OCI-LY7 (cell line): ENCODE measurements around the gene CRIP1. TPM values are rescaled to one million over a fixed set of nuclear protein-coding genes. Genes with fewer than 3 reads are reported as not detected.

ENCODE experiments used
- BruUV-seq: library from RNA; stranded (reverse); fragments of 400-500 nt; replicated peaks from 2 replicates; lab custom pipeline; 2021; lab: Mats Ljungman, UMichigan
- CTCF ChIA-PET: fragments of 300-600 bp; sonication (Branson Sonifier 250); formaldehyde crosslinking; loops from one replicate; lab custom pipeline; 2022; ENCODE audit warnings: antibody characterized with exemption; ENCODE audit not compliant: unreplicated experiment; lab: Charles Lee
- POLR2A ChIA-PET: fragments of 300-600 bp; sonication (Branson Sonifier 250); formaldehyde crosslinking; loops from one replicate; lab custom pipeline; 2022; ENCODE audit warnings: antibody characterized with exemption; lab: Charles Lee
- DNase-seq: peaks from one replicate; pipeline ENCODE4 v3.0.0-alpha.2; 2015; ENCODE audit warnings: low spot score
- H2AFZ ChIP-seq: fragments of 200-600 bp; sonication (generic), shearing (Covaris generic); 2 replicates; pipeline ENCODE4 v1.6.1; 2014; ENCODE audit warnings: mild to moderate bottlenecking, antibody characterized with exemption, low read length, moderate library complexity
- H3K27ac ChIP-seq: fragments of 200-600 bp; sonication (generic); 2 replicates; pipeline ENCODE4 v1.5.1; 2014; ENCODE audit warnings: mixed run types, low read depth, mild to moderate bottlenecking, moderate library complexity, low read length, inconsistent platforms; ENCODE audit not compliant: poor library complexity, severe bottlenecking
- H3K36me3 ChIP-seq: fragments of 200-600 bp; sonication (generic); 2 replicates; pipeline ENCODE4 v1.6.1; 2014; ENCODE audit warnings: mild to moderate bottlenecking, antibody characterized with exemption, low read length, moderate library complexity, mixed read lengths; ENCODE audit not compliant: insufficient read depth
- H3K4me1 ChIP-seq: fragments of 200-600 bp; sonication (generic); 2 replicates; pipeline ENCODE4 v1.5.1; 2014; ENCODE audit warnings: mild to moderate bottlenecking, low read length; ENCODE audit not compliant: insufficient read depth, poor library complexity, severe bottlenecking
- H3K4me2 ChIP-seq: fragments of 200-600 bp; sonication (generic); 2 replicates; pipeline ENCODE4 v1.6.1; 2014; ENCODE audit warnings: mild to moderate bottlenecking, low read length
- H3K4me3 ChIP-seq: fragments of 200-600 bp; sonication (generic); 2 replicates; pipeline ENCODE4 v1.5.1; 2014; ENCODE audit warnings: mild to moderate bottlenecking, low read depth, low read length; ENCODE audit not compliant: poor library complexity, severe bottlenecking
- H3K79me2 ChIP-seq: fragments of 200-600 bp; sonication (generic); 2 replicates; pipeline ENCODE4 v1.6.1; 2016; ENCODE audit warnings: low read depth, mild to moderate bottlenecking, low read length, moderate library complexity, mixed read lengths; ENCODE audit not compliant: insufficient read depth
- H3K9me2 ChIP-seq: fragments of 200-600 bp; sonication (generic); 2 replicates; pipeline ENCODE4 v1.6.1; 2016; ENCODE audit warnings: mild to moderate bottlenecking, low read length, mixed read lengths; ENCODE audit not compliant: insufficient read depth
- H3K9me3 ChIP-seq: fragments of 200-600 bp; sonication (generic); 2 replicates; pipeline ENCODE4 v1.6.1; 2014; ENCODE audit warnings: mild to moderate bottlenecking, mixed run types, low read length, mixed read lengths
- H4K20me1 ChIP-seq: fragments of 200-600 bp; sonication (generic); 2 replicates; pipeline ENCODE4 v1.6.1; 2014; ENCODE audit warnings: mild to moderate bottlenecking, antibody characterized with exemption, low read length, moderate library complexity, mixed read lengths; ENCODE audit not compliant: insufficient read depth
- CTCF ChIP-seq: fragments of 200-600 bp; sonication (generic); conservative IDR thresholded peaks from 2 replicates; pipeline ENCODE4 v1.5.1; 2014; ENCODE audit warnings: mild to moderate bottlenecking, antibody characterized with exemption, low read length, moderate library complexity, mixed read lengths
- EZH2phosphoT487 ChIP-seq: fragments of 200-600 bp; sonication (generic); IDR thresholded peaks from 2 replicates; pipeline ENCODE4 v1.6.1; 2018; ENCODE audit warnings: low read depth, borderline replicate concordance, mild to moderate bottlenecking, mixed run types, antibody characterized with exemption, low read length, moderate library complexity, mixed read lengths
- intact Hi-C: fragments of 100-400 bp; cut with micrococcal nuclease; formaldehyde crosslinking; loops from one replicate; pipeline ENCODE4 v1.10.0; 2022; ENCODE audit not compliant: unreplicated experiment
- total RNA-seq, 2 experiments: library from RNA; depleted of rRNA in 1 of 2; stranded (reverse); fragments of >200 nt in 1 of 2; shearing (Covaris generic) in 1 of 2; gene quantifications; 2 replicates each; pipeline ENCODE4 v1.2.3, GENCODE V29; 2014 to 2022

The CRIP1 gene
- total RNA-seq, 2 experiments from 2014 or later, result 4.6 TPM; not detected in 1

- Histone ChIP-seq H3K79me2 (no peaks in the 10 kb centered on the region), H3K4me2 (peak overlapping the region; percentile 79; the same call in 1 of the 2 replicates), H3K9me3 (no peaks in the 10 kb centered on the region), H2AFZ (no peak overlapping the region), H3K9me2 (no peaks in the 10 kb centered on the region), H4K20me1 (no peaks in the 10 kb centered on the region), H3K4me3 (no peak overlapping the region), H3K27ac (no peak overlapping the region), H3K4me1 (peaks cover 41% of the 10 kb centered on the region), H3K36me3 (no peaks in the 10 kb centered on the region)
- POLR2A ChIA-PET, result no interaction called here
- CTCF ChIA-PET, result no interaction called here
- BruUV-seq, result no TSS peak
- no peak for TF ChIP-seq CTCF
- no peak for TF ChIP-seq EZH2phosphoT487
- intact Hi-C loops, result no loop called here
- no peak for DNase-seq
These were observed 40.7 kb downstream of the CRIP1 start for GRCh38 chr14:105527381-105527825.

- Histone ChIP-seq H3K79me2 (no peaks in the 10 kb centered on the region), H3K4me1 (peaks cover 47% of the 10 kb centered on the region), H3K9me3 (no peaks in the 10 kb centered on the region), H3K27ac (no peak overlapping the region), H3K4me3 (peak overlapping the region; percentile 64), H3K4me2 (peak overlapping the region; percentile 79), H3K9me2 (no peaks in the 10 kb centered on the region), H3K36me3 (no peaks in the 10 kb centered on the region), H2AFZ (peak overlapping the region; percentile 90), H4K20me1 (no peaks in the 10 kb centered on the region)
- DNase-seq, result peak; percentile 84
- ChIA-PET POLR2A (no interaction called here), CTCF (no interaction called here)
- TF ChIP-seq CTCF (peak; percentile 76), EZH2phosphoT487 (no peak)
- intact Hi-C loops, result loop anchor here (1.0 to 2.0 kb wide), 2 partner anchors 47 to 157 kb away; no protein-coding TSS in a partner anchor
- BruUV-seq, result no TSS peak
These were observed 41.3 kb downstream of the CRIP1 start for GRCh38 chr14:105527826-105528585.
